MM.1S (cell line): Measurements from ENCODE around the gene NEK6.

ENCODE experiments used
- DNase-seq: peaks from one replicate; pipeline ENCODE4 v3.0.0-alpha.2; 2015
- H2AFZ ChIP-seq: fragments of 300-600 bp; sonication (generic); 2 replicates; pipeline ENCODE4 v1.6.0; 2016; ENCODE audit warnings: antibody characterized with exemption, low read length
- H3F3A ChIP-seq: fragments of 300-600 bp; sonication (generic); 2 replicates; pipeline ENCODE4 v1.6.1; 2016; ENCODE audit warnings: mild to moderate bottlenecking, antibody characterized with exemption, low read length, moderate library complexity, mixed read lengths; ENCODE audit not compliant: insufficient read depth
- H3K27ac ChIP-seq: fragments of 300-600 bp; sonication (generic); 2 replicates; pipeline ENCODE4 v1.5.1; 2016; ENCODE audit warnings: mild to moderate bottlenecking, low read length
- H3K27me3 ChIP-seq: fragments of 300-600 bp; sonication (generic); replicated peaks from 2 replicates; pipeline ENCODE4 v1.6.0; 2016; ENCODE audit warnings: low read length; ENCODE audit not compliant: insufficient read depth
- H3K36me3 ChIP-seq: fragments of 300-600 bp; sonication (generic); replicated peaks from 2 replicates; pipeline ENCODE4 v1.6.1; 2016; ENCODE audit warnings: mild to moderate bottlenecking, low read length, mixed read lengths; ENCODE audit not compliant: insufficient read depth
- H3K4me1 ChIP-seq: fragments of 300-600 bp; sonication (generic); 2 replicates; pipeline ENCODE4 v1.6.1; 2016; ENCODE audit warnings: low read length, mixed read lengths
- H3K4me2 ChIP-seq: fragments of 300-600 bp; sonication (generic); 2 replicates; pipeline ENCODE4 v1.6.0; 2016; ENCODE audit warnings: low read depth, low read length
- H3K4me3 ChIP-seq: fragments of 300-600 bp; sonication (generic); 2 replicates; pipeline ENCODE4 v1.5.1; 2016; ENCODE audit warnings: low read length, mixed read lengths
- H3K79me2 ChIP-seq: fragments of 300-600 bp; sonication (generic); 2 replicates; pipeline ENCODE4 v1.6.1; 2016; ENCODE audit warnings: mixed run types, low read length, mixed read lengths
- H3K9ac ChIP-seq: fragments of 300-600 bp; sonication (generic); 2 replicates; pipeline ENCODE4 v1.6.1; 2016; ENCODE audit warnings: low read length, mixed read lengths
- H3K9me2 ChIP-seq: fragments of 300-600 bp; sonication (generic); replicated peaks from 2 replicates; pipeline ENCODE4 v1.6.1; 2016; ENCODE audit warnings: mild to moderate bottlenecking, low read length, mixed read lengths; ENCODE audit not compliant: insufficient read depth
- H3K9me3 ChIP-seq: fragments of 300-600 bp; sonication (generic); replicated peaks from 2 replicates; pipeline ENCODE4 v1.6.1; 2016; ENCODE audit warnings: mild to moderate bottlenecking, low read length, mixed read lengths; ENCODE audit not compliant: insufficient read depth
- H4K20me1 ChIP-seq: fragments of 300-600 bp; sonication (generic); 2 replicates; pipeline ENCODE4 v1.6.1; 2016; ENCODE audit warnings: mild to moderate bottlenecking, low read length, moderate library complexity, mixed read lengths; ENCODE audit not compliant: insufficient read depth
- CTCF ChIP-seq: fragments of 300-600 bp; sonication (generic); IDR thresholded peaks from 2 replicates; pipeline ENCODE4 v1.5.1; 2016; ENCODE audit warnings: antibody characterized with exemption, low read length, mixed read lengths
- EZH2 ChIP-seq: fragments of 300-600 bp; sonication (generic); optimal IDR thresholded peaks from 2 replicates; pipeline ENCODE3; 2017; ENCODE audit warnings: low read depth, mild to moderate bottlenecking, antibody characterized with exemption, low read length, mixed read lengths
- EZH2phosphoT487 ChIP-seq: fragments of 300-600 bp; sonication (generic); IDR thresholded peaks from 2 replicates; pipeline ENCODE4 v1.6.1; 2018; ENCODE audit warnings: antibody characterized with exemption, low read length

Gene NEK6

GRCh38 chr9:124231095-124231737 lies 26.5 kb upstream of the NEK6 start:
- no peaks in the 10 kb centered on the region for H3K27me3 ChIP-seq
- no peak overlapping the region for H3K4me3 ChIP-seq
- no peaks in the 10 kb centered on the region for H3K9me2 ChIP-seq
- no peaks in the 10 kb centered on the region for H3F3A ChIP-seq
- H3K79me2 ChIP-seq: no peaks in the 10 kb centered on the region
- no peaks in the 10 kb centered on the region for H3K4me1 ChIP-seq
- H4K20me1 ChIP-seq: no peaks in the 10 kb centered on the region
- H3K36me3 ChIP-seq: no peaks in the 10 kb centered on the region
- H3K9me3 ChIP-seq: no peaks in the 10 kb centered on the region
- no peak overlapping the region for H3K4me2 ChIP-seq
- no peak overlapping the region for H2AFZ ChIP-seq
- H3K27ac ChIP-seq: no peak overlapping the region
- DNase-seq: no peak
- H3K9ac ChIP-seq: no peak overlapping the region
- TF ChIP-seq EZH2phosphoT487 (no peak), EZH2 (no peak), CTCF (no peak)

GRCh38 chr9:124238546-124239140 lies 19.1 kb upstream of the NEK6 start:
- H3F3A ChIP-seq: no peaks in the 10 kb centered on the region
- no peak for TF ChIP-seq EZH2phosphoT487
- no peak for TF ChIP-seq CTCF
- no peak for TF ChIP-seq EZH2
- no peak overlapping the region for H3K9ac ChIP-seq
- H3K4me1 ChIP-seq: no peaks in the 10 kb centered on the region
- no peak overlapping the region for H3K4me3 ChIP-seq
- no peaks in the 10 kb centered on the region for H4K20me1 ChIP-seq
- DNase-seq: no peak
- H3K27ac ChIP-seq: no peak overlapping the region
- H3K79me2 ChIP-seq: no peaks in the 10 kb centered on the region
- no peaks in the 10 kb centered on the region for H3K27me3 ChIP-seq
- H3K9me2 ChIP-seq: no peaks in the 10 kb centered on the region
- no peak overlapping the region for H3K4me2 ChIP-seq
- no peaks in the 10 kb centered on the region for H3K9me3 ChIP-seq
- no peak overlapping the region for H2AFZ ChIP-seq
- H3K36me3 ChIP-seq: no peaks in the 10 kb centered on the region

- no peak overlapping the region for H2AFZ ChIP-seq
- no peaks in the 10 kb centered on the region for H4K20me1 ChIP-seq
- no peaks in the 10 kb centered on the region for H3K79me2 ChIP-seq
- H3K4me1 ChIP-seq: no peaks in the 10 kb centered on the region
- H3K27ac ChIP-seq: no peak overlapping the region
- no peak overlapping the region for H3K4me3 ChIP-seq
- no peaks in the 10 kb centered on the region for H3K9me3 ChIP-seq
- H3K9me2 ChIP-seq: no peaks in the 10 kb centered on the region
- no peaks in the 10 kb centered on the region for H3F3A ChIP-seq
- TF ChIP-seq EZH2phosphoT487 (no peak), CTCF (no peak), EZH2 (no peak)
- no peaks in the 10 kb centered on the region for H3K27me3 ChIP-seq
- DNase-seq: no peak
- H3K4me2 ChIP-seq: no peak overlapping the region
- H3K36me3 ChIP-seq: no peaks in the 10 kb centered on the region
- H3K9ac ChIP-seq: no peak overlapping the region
Observed at GRCh38 chr9:124239249-124240073, 18.3 kb upstream of the NEK6 start.
